A549 treated with CORT108297 at 1 μM for 4 hours (cell line): ENCODE measurements around the gene POGLUT3. TPM values are rescaled to one million over a fixed set of nuclear protein-coding genes. Genes with fewer than 3 reads are reported as not detected.

Experiments used
- total RNA-seq: library from RNA; stranded (reverse); fragments of 200-300 nt; extraction: Qiagen RNA extraction; gene quantifications from 5 replicates; pipeline ENCODE4 v1.2.3, GENCODE V29; 2022

The POGLUT3 gene, protein sequence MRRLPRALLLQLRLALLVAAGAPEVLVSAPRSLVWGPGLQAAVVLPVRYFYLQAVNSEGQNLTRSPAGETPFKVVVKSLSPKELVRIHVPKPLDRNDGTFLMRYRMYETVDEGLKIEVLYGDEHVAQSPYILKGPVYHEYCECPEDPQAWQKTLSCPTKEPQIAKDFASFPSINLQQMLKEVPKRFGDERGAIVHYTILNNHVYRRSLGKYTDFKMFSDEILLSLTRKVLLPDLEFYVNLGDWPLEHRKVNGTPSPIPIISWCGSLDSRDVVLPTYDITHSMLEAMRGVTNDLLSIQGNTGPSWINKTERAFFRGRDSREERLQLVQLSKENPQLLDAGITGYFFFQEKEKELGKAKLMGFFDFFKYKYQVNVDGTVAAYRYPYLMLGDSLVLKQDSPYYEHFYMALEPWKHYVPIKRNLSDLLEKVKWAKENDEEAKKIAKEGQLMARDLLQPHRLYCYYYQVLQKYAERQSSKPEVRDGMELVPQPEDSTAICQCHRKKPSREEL
- 8.0 to 12.4 TPM (median 11.1 TPM) in 5 replicates for total RNA-seq

DNA sequence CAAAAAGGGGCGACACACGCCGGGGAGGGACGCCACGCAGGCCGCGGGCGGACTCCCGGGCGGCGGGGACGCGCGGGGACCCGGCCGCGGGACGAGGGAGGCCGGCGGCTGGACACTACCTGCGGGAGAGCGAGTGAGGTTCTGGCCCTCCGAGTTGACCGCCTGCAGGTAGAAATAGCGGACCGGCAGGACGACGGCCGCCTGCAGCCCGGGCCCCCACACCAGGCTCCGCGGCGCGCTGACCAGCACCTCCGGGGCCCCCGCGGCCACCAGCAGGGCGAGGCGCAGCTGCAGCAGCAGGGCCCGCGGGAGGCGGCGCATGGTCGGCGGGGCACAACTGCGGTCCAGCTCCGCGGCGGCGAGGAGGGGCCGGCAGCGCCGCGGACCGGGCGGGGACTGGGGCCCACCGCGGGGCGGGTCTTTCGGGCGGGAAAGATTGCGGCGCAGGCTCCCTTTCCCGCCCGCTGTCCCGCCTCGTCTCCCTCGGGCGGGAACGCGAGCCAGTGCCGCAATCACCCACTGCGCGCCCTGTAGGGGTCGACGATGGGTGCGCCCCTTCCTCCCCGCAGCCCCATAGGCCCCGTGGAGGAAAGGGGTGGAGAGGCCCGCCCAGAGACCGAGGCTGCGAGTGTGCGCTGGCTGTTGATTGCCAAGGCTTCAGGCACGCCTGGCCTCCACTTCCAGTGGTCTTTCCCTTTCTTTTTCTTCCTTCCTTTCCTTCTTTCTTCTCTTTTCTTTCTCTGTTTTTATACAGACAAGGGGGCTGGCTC, at the start of gene POGLUT3:
Gene POGLUT3 (minus strand): TSS at position 339 of the 770 bp plus-strand sequence. CDS start 18 bp downstream, at position 321.

GRCh38 chr11:108467091-108467823, 30.9 kb downstream of the POGLUT3 start, which contains the start of gene C11orf65:
TSS of gene C11orf65 (minus strand) at chr11:108467529. CDS start at chr11:108461559, 5,970 bp downstream.

Other genes starting within 250 kb of the POGLUT3 start
- 0.12 to 0.29 TPM (median 0.21 TPM) in 5 replicates for gene C11orf65, start 30.9 kb downstream of the POGLUT3 start, total RNA-seq
- 0.01 to 0.05 TPM (median 0.02 TPM) in 5 replicates for gene EXPH5, start 95.4 kb upstream of the POGLUT3 start, total RNA-seq
- 53.3 to 74.3 TPM (median 54.6 TPM) in 5 replicates for gene DDX10, start 166.7 kb upstream of the POGLUT3 start, total RNA-seq